HG03095 (cell line): Measurements from ENCODE around the gene ASPG.

Experiments
- ATAC-seq: cut with Tn5 transposase; IDR thresholded peaks from one replicate; pipeline ENCODE4 v1.9.1; 2021; ENCODE audit warnings: moderate library complexity; ENCODE audit not compliant: unreplicated experiment

Gene ASPG

GRCh38 chr14:104158827-104159798 is 73.6 kb downstream of the ASPG start:
- ATAC-seq, result no peak

- ATAC-seq, result no peak
These were observed 74.5 kb downstream of the ASPG start for GRCh38 chr14:104159990-104160389.

GRCh38 chr14:104161602-104162367 is 76.3 kb downstream of the ASPG start:
- ATAC-seq, result no peak

- ATAC-seq, result no peak
These were observed 77.0 kb downstream of the ASPG start for GRCh38 chr14:104162495-104162894.

- no peak for ATAC-seq
These were observed 78.0 kb downstream of the ASPG start for GRCh38 chr14:104163541-104163940.

GRCh38 chr14:104164041-104164440 is 78.5 kb downstream of the ASPG start:
- ATAC-seq, result no peak

GRCh38 chr14:104164512-104164911 is 79.0 kb downstream of the ASPG start:
- no peak for ATAC-seq
